Measurements from ENCODE around the gene PNPLA7.
"Not testable (repeated sequence)": the region's sequence is repeated elsewhere in the genome, so short reads cannot be mapped to it uniquely, and the experiment has no call there.

The PNPLA7 gene

GRCh38 chr9:137540536-137540935 lies 9.7 kb downstream of the PNPLA7 start:
- DNase-seq (ENCODE audit: low spot score), result no peak

DNA sequence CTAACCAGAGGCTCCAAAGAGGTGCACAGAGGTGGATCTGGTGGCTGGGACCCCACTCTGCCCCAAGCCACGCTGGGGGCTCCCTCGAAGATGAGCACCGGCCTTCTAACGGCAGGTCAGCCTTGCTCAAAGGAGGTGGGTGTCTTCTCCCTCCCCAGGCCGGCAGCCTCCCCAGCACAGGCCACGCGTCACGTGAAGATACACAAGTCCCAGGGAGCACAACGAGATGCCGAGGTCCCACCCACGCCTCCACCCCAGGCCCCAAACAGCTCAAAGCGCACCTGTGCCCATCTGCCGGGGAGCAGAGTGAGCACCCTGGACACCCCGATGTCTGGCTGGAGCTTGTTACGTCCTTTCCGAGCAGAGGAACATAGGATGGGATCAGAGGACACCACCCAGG lies 12.1 kb downstream of the PNPLA7 start:
- no peak for DNase-seq (ENCODE audit: low spot score)

- DNase-seq (ENCODE audit: low spot score), result not testable (repeated sequence)
Observed at GRCh38 chr9:137536594-137537131, 13.5 kb downstream of the PNPLA7 start.

DNA sequence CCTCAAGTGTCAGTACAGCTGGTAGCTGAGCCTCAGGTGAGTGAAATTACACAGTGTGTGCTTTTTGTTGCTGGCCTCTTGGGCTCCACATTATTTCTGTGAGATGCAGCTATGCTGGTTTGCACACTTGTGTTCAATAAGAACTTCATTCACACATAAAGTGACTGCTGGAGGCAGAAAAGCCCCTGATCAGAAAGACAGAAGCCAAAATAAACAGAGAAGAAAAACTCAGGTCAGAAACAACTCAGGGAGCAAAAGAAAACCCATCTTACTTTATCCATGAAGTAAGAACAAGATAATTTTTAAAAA lies 15.1 kb downstream of the PNPLA7 start:
- no peak for DNase-seq (ENCODE audit: low spot score)

DNA sequence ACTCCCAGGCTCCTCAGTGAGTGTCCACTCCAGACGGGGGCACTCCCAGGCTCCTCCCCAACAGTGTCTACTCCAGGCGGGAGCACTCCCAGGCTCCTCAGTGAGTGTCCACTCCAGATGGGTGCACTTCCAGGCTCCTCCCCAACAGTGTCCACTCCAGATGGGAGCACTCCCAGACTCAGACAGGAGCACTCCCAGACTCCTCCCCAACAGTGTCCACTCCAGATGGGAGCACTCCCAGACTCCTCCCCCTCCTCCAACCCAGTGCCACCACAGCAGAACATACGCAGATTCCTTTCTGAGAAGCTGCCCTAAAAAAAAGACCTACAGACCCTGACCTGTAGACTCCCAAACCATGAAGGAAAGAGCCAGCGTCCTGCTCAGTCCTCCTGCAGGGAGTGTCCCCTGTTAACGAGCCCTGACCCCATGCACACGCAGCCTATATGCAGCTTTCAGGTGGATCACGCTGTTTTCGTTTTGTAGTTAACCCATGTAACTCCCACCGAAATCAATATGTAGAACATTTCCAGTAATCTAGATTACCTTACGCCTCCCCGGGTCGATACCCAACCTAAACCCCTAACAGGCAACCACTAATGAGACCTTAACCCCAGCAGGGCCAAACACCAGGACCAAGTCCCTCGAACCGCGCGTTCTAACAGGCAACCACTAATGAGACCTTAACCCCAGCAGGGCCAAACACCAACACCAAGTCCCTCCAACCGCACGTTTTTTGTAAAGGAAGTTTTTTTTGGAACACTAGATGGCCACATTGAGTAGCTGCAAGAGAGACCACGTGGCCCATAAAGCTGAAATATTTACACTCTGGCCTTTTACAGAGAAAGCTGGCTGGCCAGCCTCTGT lies 15.7 kb downstream of the PNPLA7 start:
- peak; percentile 80 for DNase-seq (ENCODE audit: low spot score)

GRCh38 chr9:137532891-137533468 lies 17.2 kb downstream of the PNPLA7 start:
- not testable (repeated sequence) for DNase-seq (ENCODE audit: low spot score)

- DNase-seq (ENCODE audit: low spot score), result no peak
Observed at GRCh38 chr9:137531099-137531765, 19.0 kb downstream of the PNPLA7 start.

GRCh38 chr9:137530331-137530730 lies 19.9 kb downstream of the PNPLA7 start:
- no peak for DNase-seq (ENCODE audit: low spot score)

GRCh38 chr9:137524981-137525317 lies 25.3 kb downstream of the PNPLA7 start:
- DNase-seq (ENCODE audit: low spot score), result no peak

DNA sequence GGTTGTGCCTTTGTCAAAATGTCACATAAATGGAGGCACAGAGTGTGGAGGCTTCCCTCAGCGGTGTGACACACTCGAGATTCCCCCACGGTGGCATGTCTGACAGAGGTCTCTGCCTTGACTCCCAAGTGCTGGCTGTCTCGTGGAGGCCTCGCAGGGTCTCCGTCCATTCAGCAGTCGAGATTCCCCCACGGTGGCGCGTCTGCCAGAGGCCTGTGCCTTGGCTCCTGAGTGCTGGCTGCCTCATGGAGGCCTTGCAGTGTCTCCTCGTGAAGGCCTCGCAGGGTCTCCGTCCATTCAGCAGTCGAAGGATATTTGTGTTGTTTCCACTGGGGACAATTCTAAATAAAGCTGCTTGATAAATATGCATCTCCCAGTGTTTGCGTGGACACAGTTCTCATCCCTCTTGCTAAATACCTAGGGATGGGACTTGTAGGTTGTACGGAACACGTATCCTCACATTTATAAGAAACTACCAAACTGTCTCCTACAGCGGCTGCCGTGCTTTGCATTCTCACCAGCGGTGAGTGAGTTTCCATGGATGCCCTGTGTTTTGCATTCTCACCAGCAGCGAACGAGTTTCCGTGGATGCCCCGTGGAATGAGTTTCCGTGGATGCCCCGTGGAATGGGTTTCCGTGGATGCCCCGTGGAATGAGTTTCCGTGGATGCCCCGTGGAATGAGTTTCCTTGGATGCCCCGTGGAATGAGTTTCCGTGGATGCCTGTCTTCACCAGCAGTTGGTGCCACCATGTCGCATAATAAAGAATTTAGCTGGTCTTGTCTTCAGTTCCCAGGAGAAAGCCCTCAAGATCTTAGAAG lies 25.8 kb downstream of the PNPLA7 start:
- no peak for DNase-seq (ENCODE audit: low spot score)

DNA sequence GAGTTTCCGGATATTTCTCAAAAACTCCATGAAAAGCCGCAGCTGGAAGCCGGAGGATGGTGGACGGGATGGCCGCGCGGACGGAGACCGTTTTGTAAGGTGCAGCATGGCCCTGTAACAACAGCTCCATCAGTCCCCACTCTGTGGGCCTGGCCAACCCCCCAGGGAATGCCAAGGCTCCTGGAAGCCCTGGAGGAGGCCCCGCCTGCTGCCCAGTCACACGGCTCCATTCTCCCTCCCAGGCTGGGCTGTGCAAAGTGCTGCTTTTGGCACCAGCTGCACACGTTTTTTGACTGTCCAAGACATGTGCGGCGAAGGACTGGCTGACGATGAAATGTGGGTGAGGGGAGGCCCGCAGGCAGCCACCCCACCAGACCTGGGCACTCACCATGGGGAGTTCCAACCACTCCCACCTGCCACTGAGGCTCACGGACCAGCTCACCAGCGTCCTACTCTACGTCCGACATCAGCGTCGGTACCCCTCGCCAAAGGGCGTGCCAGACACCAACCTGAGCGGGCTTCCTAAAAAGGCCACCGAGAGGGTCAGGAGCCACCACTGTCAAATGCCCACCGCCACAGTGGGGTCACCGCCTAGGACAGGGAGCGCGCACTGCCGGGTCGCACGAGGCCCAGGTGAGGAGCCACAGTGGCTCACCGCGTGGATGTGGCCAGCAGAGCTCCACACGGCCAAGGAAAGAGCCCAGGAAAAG lies 27.3 kb downstream of the PNPLA7 start:
- no peak for DNase-seq (ENCODE audit: low spot score)

DNA sequence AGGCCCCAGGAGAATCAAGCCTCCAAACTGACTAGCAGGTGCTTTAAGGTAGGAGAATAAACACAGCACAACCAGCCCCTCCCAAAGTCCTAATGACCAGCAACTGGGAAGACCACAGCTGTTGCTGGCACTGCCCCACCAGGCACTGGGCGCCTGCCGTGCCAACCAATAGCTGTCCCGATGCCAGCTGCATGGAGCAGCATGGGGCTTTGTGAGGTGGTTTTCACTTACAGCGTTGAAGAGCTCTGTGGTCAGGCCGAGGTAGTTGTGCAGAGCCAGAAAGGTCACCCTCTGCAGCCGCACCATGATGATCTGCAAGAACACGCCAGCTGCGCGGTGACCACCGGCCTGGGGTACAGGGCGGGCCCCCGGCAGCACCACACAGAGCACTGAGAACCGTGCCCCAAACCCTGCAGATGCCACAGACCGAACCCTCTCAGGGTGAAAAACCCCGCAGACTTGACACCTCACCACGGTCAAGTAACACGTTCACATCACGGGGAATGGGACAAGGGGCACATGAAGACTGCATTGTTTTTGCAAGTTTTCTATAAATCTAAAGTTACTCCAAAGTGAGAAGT lies 28.7 kb downstream of the PNPLA7 start:
- no peak for DNase-seq (ENCODE audit: low spot score)

DNA sequence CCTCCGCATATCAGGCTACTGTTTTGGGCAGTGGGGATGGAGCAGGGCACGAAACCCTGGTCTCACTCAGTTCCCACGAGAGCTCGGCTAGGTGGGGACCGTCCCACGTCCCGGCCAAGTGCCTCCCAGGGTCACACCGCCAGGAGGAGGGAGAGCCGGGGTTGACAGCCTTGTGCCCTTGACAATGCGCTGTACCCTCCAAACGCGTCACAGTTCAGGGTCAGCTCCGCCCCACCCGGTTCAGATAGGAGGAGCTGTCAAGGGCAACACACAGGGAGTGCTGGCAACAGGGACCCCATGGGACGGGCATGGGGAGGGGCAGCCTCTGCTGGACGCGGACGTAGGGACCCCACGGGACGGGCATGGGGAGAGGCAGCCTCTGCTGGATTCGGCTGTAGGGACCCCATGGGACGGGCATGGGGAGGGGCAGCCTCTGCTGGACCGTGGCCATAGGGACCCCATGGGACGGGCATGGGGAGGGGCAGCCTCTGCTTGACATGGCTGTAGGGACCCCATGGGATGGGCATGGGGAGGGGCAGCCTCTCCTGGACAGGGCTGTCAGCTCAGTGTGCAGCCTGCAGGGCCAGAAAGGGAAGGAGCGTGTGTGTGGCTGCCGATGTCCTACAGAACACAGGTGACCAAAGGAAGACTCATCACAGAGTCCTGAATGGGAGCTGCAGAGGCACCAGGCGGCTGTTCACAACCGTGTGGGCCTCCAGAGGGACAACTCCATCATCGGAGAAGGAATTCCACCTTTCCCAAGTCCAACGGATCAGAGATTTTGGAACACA lies 29.4 kb downstream of the PNPLA7 start:
- DNase-seq (ENCODE audit: low spot score), result no peak

GRCh38 chr9:137519553-137519952 lies 30.6 kb downstream of the PNPLA7 start:
- no peak for DNase-seq (ENCODE audit: low spot score)

DNA sequence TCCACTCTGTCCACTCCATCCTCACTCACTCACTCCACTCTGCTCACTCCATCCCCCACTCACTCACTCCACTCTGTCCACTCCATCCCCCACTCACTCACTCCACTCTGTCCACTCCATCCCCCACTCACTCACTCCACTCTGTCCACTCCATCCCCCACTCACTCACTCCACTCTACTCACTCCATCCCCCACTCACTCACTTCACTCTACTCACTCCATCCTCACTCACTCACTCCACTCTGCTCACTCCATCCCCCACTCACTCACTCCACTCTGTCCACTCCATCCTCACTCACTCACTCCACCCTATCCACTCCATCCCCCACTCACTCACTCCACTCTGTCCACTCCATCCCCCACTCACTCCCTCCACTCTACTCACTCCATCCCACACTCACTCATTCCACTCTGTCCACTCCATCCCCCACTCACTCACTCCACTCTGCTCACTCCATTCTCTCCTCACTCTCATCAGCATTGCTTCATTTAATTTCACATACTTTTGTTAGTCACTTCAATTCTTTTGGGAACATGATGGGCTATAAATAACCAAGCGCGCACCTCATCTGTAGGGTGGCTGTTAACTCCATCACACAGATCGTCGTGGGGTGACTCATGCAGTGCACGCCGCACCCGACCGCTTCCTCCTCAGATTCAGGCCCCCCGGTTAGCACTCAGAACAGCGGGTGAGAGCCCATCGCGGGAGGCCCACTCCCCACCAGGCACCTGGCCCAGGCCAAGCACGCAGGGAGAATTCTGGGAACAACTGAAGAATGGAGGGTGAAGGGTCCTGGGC lies 31.3 kb downstream of the PNPLA7 start:
- not testable (repeated sequence) for DNase-seq (ENCODE audit: low spot score)

DNA sequence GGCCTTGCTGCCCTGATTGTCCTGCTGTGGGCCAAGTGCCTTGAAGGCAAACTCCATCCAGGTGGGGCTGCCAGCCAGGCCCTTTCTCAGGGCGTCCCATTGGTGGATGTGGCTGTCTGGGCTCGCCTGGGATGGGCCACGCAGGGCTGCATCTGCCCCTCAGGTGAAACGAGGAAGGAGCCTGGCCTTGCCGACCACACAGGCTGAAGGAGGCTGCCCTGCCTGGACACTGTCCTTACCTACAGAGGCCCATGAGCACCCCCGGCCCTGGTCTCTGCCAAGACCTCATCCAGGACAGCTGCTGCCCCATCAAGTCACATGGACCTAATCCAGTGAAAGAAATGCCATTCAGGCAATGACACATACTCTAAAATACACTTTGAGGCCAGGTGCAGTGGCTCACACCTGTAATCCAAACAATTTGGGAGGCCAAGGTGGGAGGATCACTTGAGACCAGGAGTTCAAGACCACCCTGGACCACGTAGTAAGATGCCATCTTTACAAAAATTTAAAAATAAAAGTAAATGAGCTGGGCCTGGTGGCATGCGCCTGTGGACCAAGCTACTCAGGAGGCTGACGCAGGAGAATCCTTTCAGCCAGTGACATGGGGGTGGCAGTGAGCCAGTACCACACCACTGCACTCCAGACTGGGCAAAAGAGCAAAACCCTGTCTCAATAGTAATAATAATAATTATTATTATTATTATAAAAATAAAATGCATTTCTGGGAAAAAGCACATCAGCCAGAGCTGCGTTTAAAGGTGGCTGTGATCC lies 33.9 kb downstream of the PNPLA7 start:
- no peak for DNase-seq (ENCODE audit: low spot score)

GRCh38 chr9:137515338-137515724 lies 34.9 kb downstream of the PNPLA7 start:
- no peak for DNase-seq (ENCODE audit: low spot score)

DNA sequence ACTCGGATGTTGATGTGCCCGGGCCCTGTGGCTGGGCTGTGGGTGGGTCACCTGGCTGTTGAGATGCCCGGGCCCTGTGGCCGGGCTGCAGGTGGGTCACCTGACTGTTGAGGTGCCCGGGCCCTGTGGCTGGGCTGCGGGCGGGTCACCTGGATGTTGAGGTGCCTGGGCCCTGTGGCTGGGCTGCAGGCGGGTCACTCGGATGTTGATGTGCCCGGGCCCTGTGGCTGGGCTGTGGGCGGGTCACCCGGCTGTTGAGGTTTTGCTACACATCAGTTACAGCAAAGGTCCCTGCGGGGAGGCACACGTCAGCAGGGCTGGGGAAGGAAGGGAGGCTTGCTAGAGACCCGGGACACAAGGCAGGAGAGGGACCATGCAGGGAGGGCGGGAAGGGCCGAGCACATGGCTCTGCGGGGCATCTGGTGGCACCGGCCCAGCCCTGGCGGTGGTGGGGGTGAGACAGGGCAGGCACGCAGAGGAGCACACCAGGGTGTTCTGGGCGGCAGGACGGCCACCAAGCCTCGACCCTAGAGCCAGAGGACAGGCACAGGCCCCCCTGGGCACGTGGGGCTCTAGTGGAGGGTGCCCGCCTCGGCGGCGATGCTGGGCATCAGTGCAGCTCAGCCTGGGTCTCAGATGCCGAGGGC lies 35.4 kb downstream of the PNPLA7 start:
- DNase-seq (ENCODE audit: low spot score), result no peak
